ENCODE results near the gene MARK3.

The MARK3 gene

GRCh38 chr14:103488071-103488470, 102.9 kb downstream of the MARK3 start:
- Histone ChIP-seq H3K27ac (no peak overlapping the region), H3K4me1 (ENCODE audit: control insufficient read depth in 1 of 2, insufficient read depth in 1 of 2, low read depth in 1 of 2, low read length in 1 of 2) (peaks cover 0 to 5% of the 10 kb centered on the region in 2 experiments), H3K36me3 (peaks cover 91% of the 10 kb centered on the region), H3K9me3 (no peaks in the 10 kb centered on the region), H3K27me3 (no peaks in the 10 kb centered on the region), H3K4me3 (ENCODE audit: low read depth in 1 of 2, low read length in 1 of 2) (no peak overlapping the region)
- no peak for TF ChIP-seq CTCF (IDR thresholded peaks at IDR 0.05)

GRCh38 chr14:103488960-103489359, 103.7 kb downstream of the MARK3 start:
- H3K27ac ChIP-seq: no peak overlapping the region
- H3K27me3 ChIP-seq: no peaks in the 10 kb centered on the region
- peaks cover 91% of the 10 kb centered on the region for H3K36me3 ChIP-seq
- H3K4me1 ChIP-seq (ENCODE audit: control insufficient read depth in 1 of 2, insufficient read depth in 1 of 2, low read depth in 1 of 2, low read length in 1 of 2): peaks cover 0 to 5% of the 10 kb centered on the region in 2 experiments
- no peak overlapping the region for H3K4me3 ChIP-seq (ENCODE audit: low read depth in 1 of 2, low read length in 1 of 2)
- no peak for TF ChIP-seq CTCF (IDR thresholded peaks at IDR 0.05)
- H3K9me3 ChIP-seq: no peaks in the 10 kb centered on the region

- H3K27ac ChIP-seq: no peak overlapping the region
- H3K27me3 ChIP-seq: no peaks in the 10 kb centered on the region
- no peaks in the 10 kb centered on the region for H3K9me3 ChIP-seq
- peaks cover 91% of the 10 kb centered on the region for H3K36me3 ChIP-seq
- no peak overlapping the region for H3K4me3 ChIP-seq (ENCODE audit: low read depth in 1 of 2, low read length in 1 of 2)
- no peak for TF ChIP-seq CTCF (IDR thresholded peaks at IDR 0.05)
- peaks cover 0 to 5% of the 10 kb centered on the region in 2 experiments for H3K4me1 ChIP-seq (ENCODE audit: control insufficient read depth in 1 of 2, insufficient read depth in 1 of 2, low read depth in 1 of 2, low read length in 1 of 2)
Measured at GRCh38 chr14:103489621-103490020, 104.4 kb downstream of the MARK3 start.

GRCh38 chr14:103491691-103492090, 106.5 kb downstream of the MARK3 start:
- no peak for TF ChIP-seq CTCF (IDR thresholded peaks at IDR 0.05)
- Histone ChIP-seq H3K27me3 (no peaks in the 10 kb centered on the region), H3K4me3 (ENCODE audit: low read depth in 1 of 2, low read length in 1 of 2) (no peak overlapping the region), H3K4me1 (ENCODE audit: control insufficient read depth in 1 of 2, insufficient read depth in 1 of 2, low read depth in 1 of 2, low read length in 1 of 2) (peaks cover 0 to 5% of the 10 kb centered on the region in 2 experiments), H3K27ac (no peak overlapping the region), H3K36me3 (peaks cover 97% of the 10 kb centered on the region), H3K9me3 (no peaks in the 10 kb centered on the region)

GRCh38 chr14:103492156-103492925, 107.1 kb downstream of the MARK3 start:
- Histone ChIP-seq H3K4me1 (ENCODE audit: control insufficient read depth in 1 of 2, insufficient read depth in 1 of 2, low read depth in 1 of 2, low read length in 1 of 2) (peaks cover 0 to 5% of the 10 kb centered on the region in 2 experiments), H3K4me3 (ENCODE audit: low read depth in 1 of 2, low read length in 1 of 2) (no peak overlapping the region), H3K27me3 (no peaks in the 10 kb centered on the region), H3K27ac (no peak overlapping the region), H3K36me3 (peaks cover 100% of the 10 kb centered on the region), H3K9me3 (no peaks in the 10 kb centered on the region)
- TF ChIP-seq CTCF (IDR thresholded peaks at IDR 0.05): no peak

Measured in neutrophil (primary cell).